ENCODE results near the gene TEAD4. TPM values are rescaled to one million over a fixed set of nuclear protein-coding genes. Genes with fewer than 3 reads are reported as not detected.

TEAD4 gene
- total and polyA plus RNA-seq, 9 donors, result 3.6 to 19.9 (median 6.7) TPM

GRCh38 chr12:3022411-3022810 is 63.2 kb downstream of the TEAD4 start:
- H3K4me1 ChIP-seq (ENCODE audit: insufficient read depth), result no peaks in the 10 kb centered on the region
- no peak for TF ChIP-seq EP300 (IDR thresholded peaks at IDR 0.05)
- no peak for TF ChIP-seq POLR2A (IDR thresholded peaks at IDR 0.05)
- TF ChIP-seq, protein P1, sequence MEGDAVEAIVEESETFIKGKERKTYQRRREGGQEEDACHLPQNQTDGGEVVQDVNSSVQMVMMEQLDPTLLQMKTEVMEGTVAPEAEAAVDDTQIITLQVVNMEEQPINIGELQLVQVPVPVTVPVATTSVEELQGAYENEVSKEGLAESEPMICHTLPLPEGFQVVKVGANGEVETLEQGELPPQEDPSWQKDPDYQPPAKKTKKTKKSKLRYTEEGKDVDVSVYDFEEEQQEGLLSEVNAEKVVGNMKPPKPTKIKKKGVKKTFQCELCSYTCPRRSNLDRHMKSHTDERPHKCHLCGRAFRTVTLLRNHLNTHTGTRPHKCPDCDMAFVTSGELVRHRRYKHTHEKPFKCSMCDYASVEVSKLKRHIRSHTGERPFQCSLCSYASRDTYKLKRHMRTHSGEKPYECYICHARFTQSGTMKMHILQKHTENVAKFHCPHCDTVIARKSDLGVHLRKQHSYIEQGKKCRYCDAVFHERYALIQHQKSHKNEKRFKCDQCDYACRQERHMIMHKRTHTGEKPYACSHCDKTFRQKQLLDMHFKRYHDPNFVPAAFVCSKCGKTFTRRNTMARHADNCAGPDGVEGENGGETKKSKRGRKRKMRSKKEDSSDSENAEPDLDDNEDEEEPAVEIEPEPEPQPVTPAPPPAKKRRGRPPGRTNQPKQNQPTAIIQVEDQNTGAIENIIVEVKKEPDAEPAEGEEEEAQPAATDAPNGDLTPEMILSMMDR (IDR thresholded peaks at IDR 0.05), result no peak
- no peak overlapping the region for H3K4me3 ChIP-seq
- H3K36me3 ChIP-seq, result no peaks in the 10 kb centered on the region
- DNase-seq, result no peak
- intact Hi-C loops (cut with DNase I), result no loop called here
- H3K9me3 ChIP-seq, result no peaks in the 10 kb centered on the region
- H3K27me3 ChIP-seq, result no peaks in the 10 kb centered on the region
- H3K27ac ChIP-seq, result no peak overlapping the region
- WGBS, 3 donors, result 91 to 94% (median 92%) methylated on average over 9 of the region's 9 CpGs

- WGBS, 3 donors, result 87 to 91% (median 88%) methylated on average over 8 of the region's 8 CpGs
- TF ChIP-seq POLR2A (IDR thresholded peaks at IDR 0.05) (no peak), EP300 (IDR thresholded peaks at IDR 0.05) (no peak)
- TF ChIP-seq, protein P1 (IDR thresholded peaks at IDR 0.05), result no peak
- no peaks in the 10 kb centered on the region for H3K27me3 ChIP-seq
Measured at GRCh38 chr12:3022961-3023360, 63.8 kb downstream of the TEAD4 start.

DNA sequence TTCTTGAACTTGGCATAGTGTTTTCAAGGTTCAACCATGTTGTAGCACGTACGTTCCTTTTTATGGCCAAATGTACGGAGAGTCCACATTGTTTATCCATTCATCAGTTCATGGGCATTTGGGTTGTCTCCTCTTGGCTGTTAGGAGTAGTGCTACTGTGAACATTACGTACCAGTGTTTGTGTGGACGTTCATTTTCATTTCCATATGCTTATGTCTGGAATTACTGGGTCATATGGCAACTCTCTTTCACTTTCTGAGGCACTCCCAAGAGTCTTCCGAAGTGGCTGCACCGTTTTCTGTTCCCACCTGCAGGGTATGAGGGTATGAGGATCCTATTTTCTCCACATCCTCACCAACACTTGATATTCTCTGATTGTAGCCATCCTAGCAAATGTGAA is 68.9 kb downstream of the TEAD4 start:
- TF ChIP-seq, protein P1 (IDR thresholded peaks at IDR 0.05), result no peak
- TF ChIP-seq POLR2A (IDR thresholded peaks at IDR 0.05) (no peak), EP300 (IDR thresholded peaks at IDR 0.05) (no peak)
- no peaks in the 10 kb centered on the region for H3K36me3 ChIP-seq
- 76 to 80% (median 77%) methylated on average over 7 of the region's 7 CpGs for WGBS, 3 donors
- H3K9me3 ChIP-seq, result no peaks in the 10 kb centered on the region
- no peaks in the 10 kb centered on the region for H3K27me3 ChIP-seq
- no peak for DNase-seq
- intact Hi-C loops (cut with DNase I), result no loop called here
- no peak overlapping the region for H3K27ac ChIP-seq
- no peak overlapping the region for H3K4me3 ChIP-seq
- H3K4me1 ChIP-seq (ENCODE audit: insufficient read depth), result no peaks in the 10 kb centered on the region

More at GRCh38 chr12:3022961-3023360, 63.8 kb downstream of the TEAD4 start:
- intact Hi-C loops (cut with DNase I), result no loop called here
- no peak for DNase-seq
- Histone ChIP-seq H3K9me3 (no peaks in the 10 kb centered on the region), H3K27ac (no peak overlapping the region), H3K36me3 (no peaks in the 10 kb centered on the region), H3K4me1 (ENCODE audit: insufficient read depth) (no peaks in the 10 kb centered on the region), H3K4me3 (no peak overlapping the region)

DNA sequence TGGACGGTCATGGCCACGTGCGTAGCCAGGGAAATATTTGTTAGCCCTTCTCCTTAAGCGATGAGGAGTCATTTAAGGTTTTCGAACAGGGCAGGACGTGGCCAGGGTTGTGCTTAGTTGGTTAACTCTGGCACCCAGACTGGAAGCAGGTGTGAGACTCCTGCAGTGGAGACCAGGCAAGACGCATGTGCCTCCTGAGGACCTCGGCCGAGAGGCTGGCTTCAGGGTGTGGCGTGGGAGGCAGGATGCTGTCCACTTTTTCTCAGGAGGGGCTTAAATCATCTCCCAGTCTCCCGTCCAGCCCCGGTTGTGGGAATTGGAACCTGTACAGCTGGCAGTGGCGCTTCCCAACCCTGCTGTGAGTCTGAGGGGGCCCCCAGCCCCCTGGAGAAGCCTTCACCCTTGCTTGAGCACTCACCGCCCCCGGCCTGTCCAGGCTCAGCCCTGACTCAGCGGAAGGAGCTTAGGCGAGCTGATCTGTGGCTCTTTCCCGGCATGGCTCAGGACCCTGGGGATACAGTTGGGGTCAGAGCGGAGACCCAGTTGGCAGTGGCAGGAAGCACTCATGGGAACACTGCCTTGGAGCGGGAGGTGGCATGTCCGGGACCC is 71.7 kb downstream of the TEAD4 start:
- DNase-seq, result no peak
- Histone ChIP-seq H3K4me1 (ENCODE audit: insufficient read depth) (no peaks in the 10 kb centered on the region), H3K9me3 (no peaks in the 10 kb centered on the region), H3K36me3 (no peaks in the 10 kb centered on the region), H3K27me3 (no peaks in the 10 kb centered on the region), H3K27ac (no peak overlapping the region), H3K4me3 (no peak overlapping the region)
- intact Hi-C loops (cut with DNase I), result loop anchor here (5.0 to 10.0 kb wide), 3 partner anchors 156 to 176 kb away; partner anchors contain the start of genes TEX52 (in 3 of the 4), FOXM1 (in 1 of the 4) and RHNO1 (in 1 of the 4)
- TF ChIP-seq EP300 (IDR thresholded peaks at IDR 0.05), result no peak
- TF ChIP-seq, protein P1 (IDR thresholded peaks at IDR 0.05), result no peak
- TF ChIP-seq POLR2A (IDR thresholded peaks at IDR 0.05), result no peak
- 70 to 72% (median 70%) methylated on average over 19 to 21 of the region's 21 CpGs for WGBS, 3 donors
